Ovary (tissue), 9 donors: ENCODE results near the gene CCDC13. TPM values are rescaled to one million over a fixed set of nuclear protein-coding genes. Genes with fewer than 3 reads are reported as not detected.

Experiments used
- DNase-seq, 5 donors: peaks; one replicate each; pipeline ENCODE4 v3.0.0-alpha.2; 2019 to 2020
- H3K27ac ChIP-seq, 2 donors: fragments of 200-600 bp; one replicate each; pipeline versions ENCODE4 v1.5.1 to v1.8.0; 2019 to 2022
- H3K27me3 ChIP-seq: fragments of 200-600 bp; one replicate; pipeline ENCODE4 v1.8.0; 2022
- H3K36me3 ChIP-seq: fragments of 200-600 bp; sonication (generic); one replicate; pipeline ENCODE4 v1.5.1; 2019
- H3K4me1 ChIP-seq: one replicate; pipeline ENCODE4 v1.8.1; 2013; ENCODE audit warnings: mild to moderate bottlenecking, moderate library complexity; ENCODE audit not compliant: insufficient read depth
- H3K4me3 ChIP-seq: fragments of 200-600 bp; sonication (generic); one replicate; pipeline ENCODE4 v1.5.1; 2017
- H3K9me3 ChIP-seq, 2 donors: fragments of 200-600 bp in 1 of 2; sonication (generic) in 1 of 2; one replicate each; pipeline versions ENCODE4 v1.5.1 to v1.8.1; 2013 to 2019; ENCODE audit warnings: mild to moderate bottlenecking in 1 of 2, moderate library complexity in 1 of 2
- EP300 ChIP-seq: sonication (generic); formaldehyde crosslinking; IDR thresholded peaks from one replicate; pipeline ENCODE4 v1.6.1; 2017; ENCODE audit warnings: antibody characterized with exemption
- POLR2A ChIP-seq: fragments of 450-650 bp; IDR thresholded peaks from one replicate; pipeline ENCODE4 v1.6.1; 2017; ENCODE audit warnings: antibody characterized with exemption, mild to moderate bottlenecking, moderate library complexity
- WGBS, 3 donors: extraction: QIAGEN DNeasy Blood & Tissue Kit in 1 of 3; methylation state at CpG; one replicate each; pipeline versions ENCODE4 v1.1.5 to v1.1.7; 2013 to 2017; 5-methylcytosine and 5-hydroxymethylcytosine counted together
- intact Hi-C, 4 donors: fragments of 100-400 bp; cut with DNase I; formaldehyde crosslinking; loops; one replicate each; pipeline versions ENCODE4 v1.11.0 to v1.15.1; 2022 to 2023
- polyA plus RNA-seq, 2 donors: library from polyadenylated mRNA; stranded (reverse); fragments of 200-250 nt in 1 of 2; fragments of 350-450 nt in 1 of 2; fragmentation: Illumina TruSeq in 1 of 2; extraction: RNeasy Lipid Tissue Mini Kit (QIAGEN cat#74804) in 1 of 2; gene quantifications; one replicate each; pipeline ENCODE4 v1.2.3, GENCODE V29; 2013 to 2014
- total RNA-seq, 7 donors: library from RNA; depleted of rRNA in 2 of 7; stranded (reverse); fragments of >200 nt in 2 of 7; fragmentation: NEBNext Ultra II Directional in 3 of 7; extraction: Animal tissue kit (Norgen Biotek cat#: 25700) in 3 of 7; gene quantifications; one replicate each; pipeline versions ENCODE4 v1.1.0 to v1.2.4, GENCODE V29; 2016 to 2023
- TF ChIP-seq, protein P1 (sequence below), 3 donors: fragments of 450-650 bp in 2 of 3; fragments of 200-600 bp in 1 of 3; IDR thresholded peaks; one replicate each; pipeline versions ENCODE4 v1.5.1 to v1.8.0; 2016 to 2022; ENCODE audit warnings: antibody characterized with exemption in 3 of 3, mild to moderate bottlenecking in 1 of 3
- donor health status: DM: no; HTN: no; CAD: no; lungs with moderate emphysema.
- donor health status: DM: no; HTN: no; CAD: no.
- donor health status: Bipolar disorder and iron deficiency.
- donor health status: DM: yes; HTN: yes; CAD: no.
- donor health status: DM: no; HTN: no; CAD: no.
- donor health status: DM: yes; HTN: yes; CAD: no.

Gene CCDC13
- total and polyA plus RNA-seq, 9 donors, result 0.24 to 5.7 (median 0.75) TPM

DNA sequence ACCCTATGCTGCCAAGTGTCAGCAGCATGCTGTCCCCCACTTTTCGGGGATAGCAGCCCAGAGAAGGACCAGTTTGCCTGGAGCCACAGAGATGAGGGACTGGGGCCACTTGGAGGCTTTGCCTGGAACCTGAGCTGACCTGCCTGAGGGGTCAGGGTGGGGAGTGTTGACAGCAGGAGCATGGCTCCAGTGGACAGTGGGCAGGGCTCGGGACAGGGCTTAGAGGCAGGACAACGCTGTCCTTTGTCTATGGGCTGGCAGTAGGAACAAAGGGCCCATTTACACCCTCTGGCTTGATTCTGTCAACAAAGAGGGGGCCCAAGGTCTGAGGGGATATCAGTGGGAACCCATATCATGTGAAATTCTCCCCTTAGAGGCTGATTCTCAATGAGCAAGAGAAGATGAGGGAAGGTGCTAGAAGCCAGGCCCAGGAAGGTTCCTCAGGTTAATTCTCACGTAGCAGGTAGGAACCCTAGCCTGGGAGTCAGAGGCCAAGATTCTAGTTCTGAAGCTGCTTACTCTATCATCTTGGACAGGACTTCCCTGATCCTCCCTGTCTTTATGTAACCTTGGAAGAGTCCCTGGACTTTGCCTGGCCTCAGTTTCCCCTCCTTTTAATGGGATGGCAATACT, 40.7 kb downstream of the CCDC13 start:
- no peaks in the 10 kb centered on the region for H3K9me3 ChIP-seq
- H3K36me3 ChIP-seq, result no peaks in the 10 kb centered on the region
- TF ChIP-seq, protein P1, sequence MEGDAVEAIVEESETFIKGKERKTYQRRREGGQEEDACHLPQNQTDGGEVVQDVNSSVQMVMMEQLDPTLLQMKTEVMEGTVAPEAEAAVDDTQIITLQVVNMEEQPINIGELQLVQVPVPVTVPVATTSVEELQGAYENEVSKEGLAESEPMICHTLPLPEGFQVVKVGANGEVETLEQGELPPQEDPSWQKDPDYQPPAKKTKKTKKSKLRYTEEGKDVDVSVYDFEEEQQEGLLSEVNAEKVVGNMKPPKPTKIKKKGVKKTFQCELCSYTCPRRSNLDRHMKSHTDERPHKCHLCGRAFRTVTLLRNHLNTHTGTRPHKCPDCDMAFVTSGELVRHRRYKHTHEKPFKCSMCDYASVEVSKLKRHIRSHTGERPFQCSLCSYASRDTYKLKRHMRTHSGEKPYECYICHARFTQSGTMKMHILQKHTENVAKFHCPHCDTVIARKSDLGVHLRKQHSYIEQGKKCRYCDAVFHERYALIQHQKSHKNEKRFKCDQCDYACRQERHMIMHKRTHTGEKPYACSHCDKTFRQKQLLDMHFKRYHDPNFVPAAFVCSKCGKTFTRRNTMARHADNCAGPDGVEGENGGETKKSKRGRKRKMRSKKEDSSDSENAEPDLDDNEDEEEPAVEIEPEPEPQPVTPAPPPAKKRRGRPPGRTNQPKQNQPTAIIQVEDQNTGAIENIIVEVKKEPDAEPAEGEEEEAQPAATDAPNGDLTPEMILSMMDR (IDR thresholded peaks at IDR 0.05), result no peak
- TF ChIP-seq EP300 (no peak), POLR2A (no peak)
- H3K27me3 ChIP-seq, result no peaks in the 10 kb centered on the region
- 71 to 84% (median 77%) methylated on average over 4 of the region's 4 CpGs for WGBS, 3 donors
- intact Hi-C loops, result no loop called here
- no peak overlapping the region for H3K27ac ChIP-seq
- no peak overlapping the region for H3K4me3 ChIP-seq
- peaks cover 4% of the 10 kb centered on the region for H3K4me1 ChIP-seq
- peak in 1 of 5 donors; percentile 8 for DNase-seq

DNA sequence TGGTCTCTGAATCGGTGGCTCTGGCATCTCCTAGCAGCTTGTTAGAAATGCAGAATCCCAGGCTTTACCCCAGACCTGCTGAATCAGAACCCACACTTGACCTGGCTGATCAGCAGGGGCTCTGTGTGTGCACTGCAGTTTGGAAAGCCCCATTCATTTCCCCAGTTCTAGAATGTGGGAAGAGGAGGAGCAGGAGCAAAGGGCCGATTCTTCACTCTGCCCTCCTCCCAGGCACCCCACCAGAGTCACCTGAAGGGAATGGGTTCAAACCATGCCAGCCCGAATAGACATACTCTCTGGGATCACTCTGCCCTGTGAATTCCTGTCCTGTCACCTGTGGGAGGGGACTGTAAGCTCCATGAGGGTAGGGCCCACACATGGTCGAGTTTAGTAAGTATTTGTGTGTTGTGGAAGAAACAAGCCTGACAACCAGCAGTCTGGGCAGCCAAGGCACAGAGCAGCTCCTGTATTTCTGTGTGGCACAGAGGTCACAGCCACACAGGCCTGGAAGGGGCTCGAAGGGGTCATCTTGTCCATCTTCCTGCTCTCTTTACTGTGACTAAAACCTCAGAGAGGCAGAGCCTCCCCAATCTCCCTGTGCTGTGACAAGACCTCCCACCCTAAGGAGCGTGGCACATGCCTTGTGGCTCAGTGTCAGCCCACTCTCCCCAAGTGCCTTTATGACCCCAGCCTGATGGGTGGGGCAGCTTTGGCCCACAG, 41.4 kb downstream of the CCDC13 start:
- no peaks in the 10 kb centered on the region for H3K27me3 ChIP-seq
- WGBS, 3 donors, result 78 to 94% (median 88%) methylated on average over 6 of the region's 6 CpGs
- H3K27ac ChIP-seq, result no peak overlapping the region
- H3K36me3 ChIP-seq, result no peaks in the 10 kb centered on the region
- H3K4me3 ChIP-seq, result no peak overlapping the region
- no peaks in the 10 kb centered on the region for H3K9me3 ChIP-seq
- intact Hi-C loops, result no loop called here
- H3K4me1 ChIP-seq, result peaks cover 4% of the 10 kb centered on the region
- no peak for TF ChIP-seq EP300
- no peak for TF ChIP-seq POLR2A
- TF ChIP-seq, protein P1 (IDR thresholded peaks at IDR 0.05), result no peak
- peak in 1 of 5 donors; percentile 4 for DNase-seq

DNA sequence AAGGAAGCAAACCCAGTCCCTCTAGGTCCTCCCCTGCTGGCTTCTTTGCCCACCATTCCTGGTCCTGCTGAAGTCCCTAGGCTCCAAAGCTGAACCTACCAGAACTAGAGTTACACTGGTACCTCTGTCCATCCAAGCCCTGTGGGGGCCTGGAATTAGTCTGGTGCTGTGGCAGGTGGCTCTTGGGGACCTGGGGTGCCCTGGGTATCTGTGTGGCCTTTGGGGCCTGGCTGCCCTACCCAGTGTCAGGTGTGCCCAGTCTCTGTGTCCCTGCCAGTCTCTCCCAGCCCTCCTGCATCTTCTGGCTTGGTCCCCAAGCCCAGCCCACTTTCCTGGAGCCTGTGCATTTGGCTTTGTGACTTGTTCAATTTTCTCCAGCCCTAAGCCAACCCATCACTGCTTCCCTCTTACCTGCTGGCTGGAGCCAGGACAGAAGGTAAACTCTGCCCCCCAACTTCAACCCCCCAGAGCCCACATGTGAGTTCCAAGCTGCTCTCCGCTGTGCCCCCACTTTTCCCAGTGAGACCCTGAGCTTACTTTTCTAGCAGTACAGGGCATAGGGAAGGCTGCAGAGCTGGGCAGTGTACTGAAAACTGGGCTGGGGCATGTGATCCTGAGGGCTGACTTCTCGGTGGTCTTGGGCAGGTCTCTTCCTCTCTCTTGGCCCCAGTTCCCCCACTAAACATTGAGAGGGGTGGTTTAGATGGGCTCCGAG, 42.2 kb downstream of the CCDC13 start:
- TF ChIP-seq POLR2A (no peak), EP300 (no peak)
- TF ChIP-seq, protein P1 (IDR thresholded peaks at IDR 0.05), result no peak
- Histone ChIP-seq H3K27me3 (no peaks in the 10 kb centered on the region), H3K4me3 (no peak overlapping the region), H3K36me3 (no peaks in the 10 kb centered on the region), H3K4me1 (peaks cover 4% of the 10 kb centered on the region), H3K27ac (no peak overlapping the region), H3K9me3 (no peaks in the 10 kb centered on the region)
- peak in 1 of 5 donors; percentile 1 for DNase-seq
- 79 to 94% (median 84%) methylated on average over 3 of the region's 3 CpGs for WGBS, 3 donors
- intact Hi-C loops, result no loop called here

DNA sequence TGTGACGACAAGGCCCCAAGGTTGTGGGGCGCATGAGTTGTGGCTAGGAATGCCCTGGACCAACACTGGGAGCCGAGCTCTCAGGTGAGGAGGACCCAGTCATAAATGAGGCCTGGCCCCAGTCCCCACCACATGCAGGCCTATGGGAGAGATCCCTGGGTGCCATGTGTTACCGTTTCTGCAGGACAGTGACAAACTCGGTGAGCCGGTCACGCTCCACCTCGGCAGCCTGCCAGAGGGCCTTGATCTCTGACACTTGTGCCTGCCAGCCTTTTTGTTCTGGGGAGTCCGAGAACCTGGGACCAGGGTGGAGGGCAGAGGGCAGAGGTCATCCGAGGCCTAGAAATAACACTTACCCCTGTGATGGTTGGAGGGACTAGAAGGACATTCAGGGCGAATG, 42.8 kb downstream of the CCDC13 start:
- Histone ChIP-seq H3K9me3 (no peaks in the 10 kb centered on the region), H3K36me3 (no peaks in the 10 kb centered on the region), H3K4me3 (no peak overlapping the region), H3K27me3 (no peaks in the 10 kb centered on the region), H3K27ac (no peak overlapping the region), H3K4me1 (peaks cover 4% of the 10 kb centered on the region)
- intact Hi-C loops, result no loop called here
- WGBS, 3 donors, result 88 to 89% (median 89%) methylated on average over 11 of the region's 11 CpGs
- TF ChIP-seq, protein P1 (IDR thresholded peaks at IDR 0.05), result no peak
- no peak for TF ChIP-seq POLR2A
- TF ChIP-seq EP300, result no peak
- peak in 1 of 5 donors; percentile 5 for DNase-seq
